Measurements from ENCODE around the gene LCP1. TPM values are rescaled to one million over a fixed set of nuclear protein-coding genes. Genes with fewer than 3 reads are reported as not detected.

LCP1 gene
- total and polyA plus RNA-seq, 2 of the 13 experiments (the other 11 are each of a cell fraction or from before 2014, with no cell fraction given) = 1.6 TPM

DNA sequence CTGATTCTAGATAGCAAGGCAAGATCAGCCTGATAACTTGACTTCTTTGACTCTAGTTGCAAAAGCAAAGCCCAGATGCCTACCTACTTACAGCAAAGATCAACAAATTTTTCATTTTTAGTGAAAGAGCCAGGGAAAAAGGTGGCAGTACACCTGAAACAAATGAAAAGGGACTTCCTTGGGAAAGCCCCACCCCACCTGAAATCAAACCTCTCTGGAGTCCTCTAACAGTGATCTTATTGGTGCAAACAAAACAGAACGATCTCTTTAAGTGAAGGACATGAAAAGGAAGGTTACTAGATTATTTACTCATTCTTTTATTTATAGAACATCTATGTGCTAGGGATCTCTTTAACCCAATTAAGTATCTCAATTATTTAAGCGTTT is 507 bp upstream of the LCP1 start:
- H3K4me3 ChIP-seq (replicated peaks in 1 of 3; ENCODE audit: insufficient read depth in 1 of 3, low read depth in 2 of 3, low read length in 3 of 3) = no peak overlapping the region
- H3K9ac ChIP-seq (ENCODE audit: insufficient read depth, low read depth, low read length) = no peak overlapping the region
- no peak for FAIRE-seq
- in situ Hi-C loops (cut with HindIII; ENCODE audit: extremely low pct_ligation_motif_present, low pct_unique_long_range_greater_than_20kb) = no loop called here
- no peak overlapping the region for H3K27ac ChIP-seq (ENCODE audit: extremely low read length, insufficient read depth, low read length)
- CTCF ChIA-PET (ENCODE audit: low intra/inter-chr PET ratio, low total read pairs) = no interaction called here
- H2AFZ ChIP-seq (ENCODE audit: low read length) = no peak overlapping the region
- POLR2A ChIA-PET = no interaction called here
- BruUV-seq (replicated peaks) = no TSS peak
- ATAC-seq = no peak
- DNase-seq (ENCODE audit: low spot score) = no peak
- no peaks in the 10 kb centered on the region for H3K9me3 ChIP-seq (ENCODE audit: low read length)
- H3K4me2 ChIP-seq (ENCODE audit: low read depth, low read length) = no peak overlapping the region
- intact Hi-C loops (cut with micrococcal nuclease; ENCODE audit: unreplicated experiment) = no loop called here
- no peaks in the 10 kb centered on the region for H4K20me1 ChIP-seq (ENCODE audit: insufficient read depth, low read length)
- WGBS (ENCODE audit: low lambda C conversion rate) = 64% methylated on average over 2 of the region's 2 CpGs
- H3K27me3 ChIP-seq (ENCODE audit: control insufficient read depth in 1 of 2, insufficient read depth in 2 of 2, low read length in 2 of 2) = 0 out of 5 replicates have a peak, but pooled peaks cover 0 to 4% of the 10 kb centered on the region in 2 experiments
- H3K79me2 ChIP-seq (ENCODE audit: insufficient read depth, low read length) = no peaks in the 10 kb centered on the region
- TF ChIP-seq NFAT5 (CRISPR knock-in tag; IDR thresholded peaks at IDR 0.05) = no peak
- no peak for TF ChIP-seq ZBTB8A (CRISPR knock-in tag; IDR thresholded peaks at IDR 0.05; ENCODE audit: borderline replicate concordance, low read depth)
- no peak for TF ChIP-seq BATF2 (CRISPR knock-in tag; IDR thresholded peaks at IDR 0.05)
- no peak for TF ChIP-seq TCF7L2 (IDR thresholded peaks at IDR 0.05; ENCODE audit: low read depth, low read length)
- TF ChIP-seq THAP7 (CRISPR knock-in tag; IDR thresholded peaks at IDR 0.05) = no peak
- TF ChIP-seq AKAP8 (CRISPR knock-in tag; IDR thresholded peaks at IDR 0.05) = no peak
- no peak for TF ChIP-seq ZNF383 (CRISPR knock-in tag; IDR thresholded peaks at IDR 0.05; ENCODE audit: borderline replicate concordance)
- TF ChIP-seq GATA4 (IDR thresholded peaks at IDR 0.05; ENCODE audit: borderline replicate concordance, low read depth) = no peak
- TF ChIP-seq ZNF329 (CRISPR knock-in tag; IDR thresholded peaks at IDR 0.05; ENCODE audit: low read depth) = no peak
- no peak for TF ChIP-seq MYC (CRISPR knock-in tag; IDR thresholded peaks at IDR 0.05; ENCODE audit: borderline replicate concordance)
- TF ChIP-seq PHB2 (IDR thresholded peaks at IDR 0.05; ENCODE audit: partially characterized antibody) = no peak
- no peak for TF ChIP-seq DNMT1 (CRISPR knock-in tag; IDR thresholded peaks at IDR 0.05)
- no peak for TF ChIP-seq ZNF775 (CRISPR knock-in tag; IDR thresholded peaks at IDR 0.05; ENCODE audit: borderline replicate concordance)
- H3K36me3 ChIP-seq (replicated peaks in 1 of 2; ENCODE audit: control insufficient read depth in 1 of 2, insufficient read depth in 2 of 2, low read length in 2 of 2) = no peaks in the 10 kb centered on the region
- peaks cover 10% of the 10 kb centered on the region; the same call in 1 of the 2 replicates for H3K4me1 ChIP-seq (ENCODE audit: insufficient read depth, low read length)
